Transverse colon (tissue), 4 donors: ENCODE measurements around the gene PJA2.

Experiments
- CTCF ChIP-seq, 5 experiments: fragments of 200-600 bp in 3 of 5; fragments of 450-650 bp in 2 of 5; sonication (generic) in 3 of 5; IDR thresholded peaks; 1 replicate in 2 of 5; 2 replicates in 3 of 5; pipeline ENCODE4 v1.5.1; 2016 to 2017; ENCODE audit warnings: antibody characterized with exemption in 5 of 5, inconsistent platforms in 3 of 5, mild to moderate bottlenecking in 2 of 5, moderate library complexity in 1 of 5
- EP300 ChIP-seq: sonication (generic); formaldehyde crosslinking; IDR thresholded peaks from one replicate; pipeline ENCODE4 v1.6.1; 2017; ENCODE audit warnings: antibody characterized with exemption, low read depth
- POLR2A ChIP-seq: fragments of 450-650 bp; IDR thresholded peaks from one replicate; pipeline ENCODE4 v1.6.1; 2016; ENCODE audit warnings: antibody characterized with exemption, mild to moderate bottlenecking, moderate library complexity
- POLR2AphosphoS5 ChIP-seq, 3 donors: sonication (generic); formaldehyde crosslinking; IDR thresholded peaks; one replicate each; pipeline ENCODE4 v1.6.1; 2016; ENCODE audit warnings: antibody characterized with exemption in 3 of 3

- TF ChIP-seq CTCF (IDR thresholded peaks at IDR 0.05) = no peak
- no peak for TF ChIP-seq POLR2A
- no peak for TF ChIP-seq EP300
- TF ChIP-seq POLR2AphosphoS5 (IDR thresholded peaks at IDR 0.05) = no peak
Measured at GRCh38 chr5:109421956-109422355, 12.2 kb upstream of the PJA2 start.
